Keratinocyte (primary cell): ENCODE results near the gene PEX7.

Experiments used
- EZH2 ChIP-seq: IDR thresholded peaks from one replicate; pipeline ENCODE4 v1.6.1; 2012; ENCODE audit warnings: inconsistent platforms, mild to moderate bottlenecking, low read length, moderate library complexity
- TF ChIP-seq, protein P1 (sequence below), 3 experiments: IDR thresholded peaks in 1 of 3; conservative IDR thresholded peaks in 1 of 3; optimal IDR thresholded peaks in 1 of 3; 2 replicates in 2 of 3; 3 replicates in 1 of 3; pipeline versions ENCODE3 to v1.5.1; 2011; ENCODE audit warnings: low read length in 3 of 3, mild to moderate bottlenecking in 3 of 3, moderate library complexity in 2 of 3, control low read depth in 1 of 3, inconsistent platforms in 1 of 3; ENCODE audit not compliant: insufficient read depth in 2 of 3; ENCODE audit errors: extremely low read depth in 1 of 3

- TF ChIP-seq, protein P1, sequence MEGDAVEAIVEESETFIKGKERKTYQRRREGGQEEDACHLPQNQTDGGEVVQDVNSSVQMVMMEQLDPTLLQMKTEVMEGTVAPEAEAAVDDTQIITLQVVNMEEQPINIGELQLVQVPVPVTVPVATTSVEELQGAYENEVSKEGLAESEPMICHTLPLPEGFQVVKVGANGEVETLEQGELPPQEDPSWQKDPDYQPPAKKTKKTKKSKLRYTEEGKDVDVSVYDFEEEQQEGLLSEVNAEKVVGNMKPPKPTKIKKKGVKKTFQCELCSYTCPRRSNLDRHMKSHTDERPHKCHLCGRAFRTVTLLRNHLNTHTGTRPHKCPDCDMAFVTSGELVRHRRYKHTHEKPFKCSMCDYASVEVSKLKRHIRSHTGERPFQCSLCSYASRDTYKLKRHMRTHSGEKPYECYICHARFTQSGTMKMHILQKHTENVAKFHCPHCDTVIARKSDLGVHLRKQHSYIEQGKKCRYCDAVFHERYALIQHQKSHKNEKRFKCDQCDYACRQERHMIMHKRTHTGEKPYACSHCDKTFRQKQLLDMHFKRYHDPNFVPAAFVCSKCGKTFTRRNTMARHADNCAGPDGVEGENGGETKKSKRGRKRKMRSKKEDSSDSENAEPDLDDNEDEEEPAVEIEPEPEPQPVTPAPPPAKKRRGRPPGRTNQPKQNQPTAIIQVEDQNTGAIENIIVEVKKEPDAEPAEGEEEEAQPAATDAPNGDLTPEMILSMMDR (optimal IDR thresholded peaks at IDR 0.05 in 1 of 3, IDR thresholded peaks at IDR 0.05 in 1 of 3, conservative IDR thresholded peaks at IDR 0.05 in 1 of 3; ENCODE audit: extremely low read depth in 1 of 3, insufficient read depth in 2 of 3, low read length in 3 of 3): no peak
- no peak for TF ChIP-seq EZH2
Observed at GRCh38 chr6:136923954-136924673, 101.7 kb downstream of the PEX7 start.
